ENCODE measurements around the gene PLLP.

The PLLP gene

DNA sequence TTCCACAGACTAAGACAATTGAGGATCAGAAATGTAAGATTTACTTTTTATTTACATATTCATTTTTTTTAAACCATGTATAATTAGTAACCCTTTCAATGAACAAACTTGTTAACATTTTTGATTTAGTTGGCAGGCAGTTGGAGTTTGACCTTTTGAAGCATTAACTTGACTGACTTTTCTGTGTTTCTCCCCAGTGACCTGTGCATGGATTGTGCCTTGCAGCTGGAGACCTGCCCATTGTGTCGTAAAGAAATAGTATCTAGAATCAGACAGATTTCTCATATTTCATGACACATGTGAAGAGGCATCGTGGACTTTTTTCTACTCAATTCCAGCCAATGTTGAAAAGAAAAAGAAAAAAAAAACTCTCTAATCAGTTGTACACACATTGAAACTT lies 45.8 kb downstream of the PLLP start:
- no CpG with 5 or more reads among the region's 2 CpGs for WGBS (ENCODE audit: insufficient coverage, insufficient read length)
- DNase-seq (ENCODE audit: low read depth, low spot score) = no peak
- no peaks in the 10 kb centered on the region for H3K4me1 ChIP-seq (ENCODE audit: control insufficient read depth, insufficient read depth, low read length)
- H3K27ac ChIP-seq (ENCODE audit: low read length) = no peak overlapping the region
- H3K4me3 ChIP-seq (ENCODE audit: low read length) = no peak overlapping the region
- H3K27me3 ChIP-seq (ENCODE audit: control insufficient read depth, insufficient read depth, low read length) = no peaks in the 10 kb centered on the region
- peaks cover 2% of the 10 kb centered on the region; the same call in 1 of the 2 replicates for H3K36me3 ChIP-seq (ENCODE audit: control insufficient read depth, insufficient read depth, low read length)
- H3K9me3 ChIP-seq (ENCODE audit: control insufficient read depth, insufficient read depth, low read length) = no peaks in the 10 kb centered on the region

DNA sequence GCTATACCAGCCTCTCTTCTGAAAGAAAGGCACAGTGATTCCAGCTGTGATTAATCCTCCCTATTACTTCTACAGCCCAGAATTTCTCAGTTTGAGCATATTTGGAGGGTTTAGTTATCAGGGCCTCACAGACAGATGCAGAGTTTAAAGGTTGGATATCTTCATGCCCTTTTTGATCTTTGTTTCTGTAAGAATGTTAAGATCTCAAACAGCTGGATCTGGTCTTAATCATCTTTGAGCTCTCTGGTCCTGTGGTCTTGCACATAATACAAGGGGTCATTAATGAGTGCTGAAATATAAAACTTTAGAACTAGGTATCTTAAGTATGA lies 48.5 kb downstream of the PLLP start:
- no peak for DNase-seq (ENCODE audit: low read depth, low spot score)
- no peak overlapping the region for H3K4me3 ChIP-seq (ENCODE audit: low read length)
- no peaks in the 10 kb centered on the region for H3K9me3 ChIP-seq (ENCODE audit: control insufficient read depth, insufficient read depth, low read length)
- no peaks in the 10 kb centered on the region for H3K27me3 ChIP-seq (ENCODE audit: control insufficient read depth, insufficient read depth, low read length)
- H3K4me1 ChIP-seq (ENCODE audit: control insufficient read depth, insufficient read depth, low read length) = no peaks in the 10 kb centered on the region
- no peak overlapping the region for H3K27ac ChIP-seq (ENCODE audit: low read length)
- peaks cover 6% of the 10 kb centered on the region; the same call in 1 of the 2 replicates for H3K36me3 ChIP-seq (ENCODE audit: control insufficient read depth, insufficient read depth, low read length)

DNA sequence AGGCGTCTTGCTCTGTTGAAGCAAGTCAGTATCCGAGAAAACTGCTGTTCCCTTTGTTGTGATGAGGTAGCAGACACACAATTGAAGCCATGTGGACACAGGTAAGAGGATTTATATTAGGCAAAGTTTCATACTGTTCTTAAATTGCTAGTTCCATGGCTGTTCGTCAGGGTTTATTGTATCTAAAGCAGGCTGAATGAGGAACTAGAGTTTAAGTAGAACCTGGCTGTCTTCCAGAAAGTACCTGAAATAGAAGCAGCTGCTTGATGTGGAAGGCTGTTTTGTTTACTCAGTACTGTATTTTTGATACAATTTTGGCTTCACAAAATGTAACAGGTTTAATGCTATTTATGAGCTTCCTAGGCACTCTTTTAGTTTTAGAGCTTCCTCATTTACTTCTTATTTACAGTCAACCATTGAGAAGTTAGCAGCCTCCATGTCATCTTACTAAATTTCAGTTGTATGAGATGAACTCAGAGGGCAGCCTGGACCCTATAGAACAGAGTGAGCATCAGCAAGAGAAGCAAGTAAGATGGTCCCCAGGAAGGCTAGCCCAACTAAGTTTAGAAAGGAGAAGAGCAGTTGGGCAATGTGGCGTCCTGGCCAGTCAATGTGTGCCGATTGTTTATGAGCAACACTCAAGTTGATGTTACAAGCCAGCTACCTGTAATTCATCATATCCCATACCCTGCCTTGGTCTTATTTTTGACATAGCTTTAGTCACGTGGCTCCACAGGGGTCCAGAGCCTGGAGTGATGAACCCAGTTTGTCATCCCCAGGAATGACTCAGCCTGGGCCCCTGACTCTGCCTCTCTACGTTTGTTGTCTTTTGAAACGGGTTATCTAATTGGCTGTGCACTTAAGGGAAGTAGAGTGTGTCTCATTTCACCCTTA lies 49.1 kb downstream of the PLLP start:
- no CpG with 5 or more reads among the region's 8 CpGs for WGBS (ENCODE audit: insufficient coverage, insufficient read length)
- no peak overlapping the region for H3K27ac ChIP-seq (ENCODE audit: low read length)
- no peaks in the 10 kb centered on the region for H3K4me1 ChIP-seq (ENCODE audit: control insufficient read depth, insufficient read depth, low read length)
- no peaks in the 10 kb centered on the region for H3K9me3 ChIP-seq (ENCODE audit: control insufficient read depth, insufficient read depth, low read length)
- H3K27me3 ChIP-seq (ENCODE audit: control insufficient read depth, insufficient read depth, low read length) = no peaks in the 10 kb centered on the region
- no peak overlapping the region for H3K4me3 ChIP-seq (ENCODE audit: low read length)
- no peak for DNase-seq (ENCODE audit: low read depth, low spot score)
- H3K36me3 ChIP-seq (ENCODE audit: control insufficient read depth, insufficient read depth, low read length) = peaks cover 6% of the 10 kb centered on the region; the same call in 1 of the 2 replicates

DNA sequence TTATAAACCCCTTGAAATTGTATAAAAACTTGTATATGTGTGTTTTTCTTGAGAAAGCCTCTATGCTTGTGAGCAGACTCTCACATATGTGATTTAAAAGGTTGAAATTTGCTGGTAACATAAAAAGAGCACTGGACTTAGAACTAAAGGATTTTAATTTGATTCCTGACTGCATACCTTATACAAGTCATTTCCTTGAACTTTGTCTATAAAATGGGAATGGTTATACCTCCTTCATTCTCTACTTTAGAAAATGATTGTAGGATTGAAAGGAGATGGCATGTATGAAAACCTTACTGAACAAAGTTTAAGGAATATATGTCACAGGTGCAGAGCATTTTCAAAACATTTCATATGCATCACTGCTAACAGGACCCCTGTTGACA lies 49.8 kb downstream of the PLLP start:
- H3K4me3 ChIP-seq (ENCODE audit: low read length) = no peak overlapping the region
- H3K9me3 ChIP-seq (ENCODE audit: control insufficient read depth, insufficient read depth, low read length) = no peaks in the 10 kb centered on the region
- H3K4me1 ChIP-seq (ENCODE audit: control insufficient read depth, insufficient read depth, low read length) = no peaks in the 10 kb centered on the region
- H3K36me3 ChIP-seq (ENCODE audit: control insufficient read depth, insufficient read depth, low read length) = peaks cover 6% of the 10 kb centered on the region; the same call in 1 of the 2 replicates
- DNase-seq (ENCODE audit: low read depth, low spot score) = no peak
- H3K27ac ChIP-seq (ENCODE audit: low read length) = no peak overlapping the region
- H3K27me3 ChIP-seq (ENCODE audit: control insufficient read depth, insufficient read depth, low read length) = no peaks in the 10 kb centered on the region

DNA sequence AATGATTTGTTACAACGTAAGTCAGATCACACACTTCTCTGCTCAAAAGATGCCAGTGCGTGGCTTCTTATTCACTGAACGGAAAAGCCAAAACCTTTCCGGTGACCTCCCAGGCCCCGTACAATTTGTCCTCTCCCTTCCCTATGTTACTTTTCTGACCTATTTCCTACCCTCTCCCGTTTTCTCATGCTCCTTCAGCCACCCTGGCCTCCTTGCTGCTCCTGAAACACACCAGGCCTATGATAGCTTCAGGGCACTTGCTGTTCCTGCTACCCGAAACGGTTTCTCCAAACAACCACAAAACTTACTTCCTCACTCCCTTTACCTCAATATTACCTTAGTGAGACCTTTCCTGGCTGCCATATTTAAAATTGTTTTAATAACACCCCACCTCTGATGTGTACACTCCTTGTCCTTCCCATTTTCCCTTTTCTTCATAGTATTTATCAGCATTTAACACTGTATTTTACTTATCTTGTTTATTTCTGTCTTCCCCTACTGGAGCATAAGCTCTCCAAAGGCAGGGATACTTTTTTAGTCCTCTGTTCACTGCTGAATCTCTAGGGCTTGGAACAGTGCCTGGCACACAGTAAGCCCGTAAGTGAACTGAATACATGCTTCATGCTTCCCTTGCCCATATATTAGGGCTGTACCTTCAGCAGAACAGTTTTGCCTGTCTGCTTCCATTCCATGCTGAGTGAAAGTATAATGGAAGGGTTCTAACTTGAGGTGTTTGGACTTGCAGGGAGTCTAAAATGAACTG lies 50.3 kb downstream of the PLLP start:
- no CpG with 5 or more reads among the region's 9 CpGs for WGBS (ENCODE audit: insufficient coverage, insufficient read length)
- peaks cover 6% of the 10 kb centered on the region; the same call in 1 of the 2 replicates for H3K36me3 ChIP-seq (ENCODE audit: control insufficient read depth, insufficient read depth, low read length)
- no peak for DNase-seq (ENCODE audit: low read depth, low spot score)
- H3K4me3 ChIP-seq (ENCODE audit: low read length) = no peak overlapping the region
- H3K9me3 ChIP-seq (ENCODE audit: control insufficient read depth, insufficient read depth, low read length) = no peaks in the 10 kb centered on the region
- H3K27me3 ChIP-seq (ENCODE audit: control insufficient read depth, insufficient read depth, low read length) = no peaks in the 10 kb centered on the region
- no peaks in the 10 kb centered on the region for H3K4me1 ChIP-seq (ENCODE audit: control insufficient read depth, insufficient read depth, low read length)
- H3K27ac ChIP-seq (ENCODE audit: low read length) = no peak overlapping the region

DNA sequence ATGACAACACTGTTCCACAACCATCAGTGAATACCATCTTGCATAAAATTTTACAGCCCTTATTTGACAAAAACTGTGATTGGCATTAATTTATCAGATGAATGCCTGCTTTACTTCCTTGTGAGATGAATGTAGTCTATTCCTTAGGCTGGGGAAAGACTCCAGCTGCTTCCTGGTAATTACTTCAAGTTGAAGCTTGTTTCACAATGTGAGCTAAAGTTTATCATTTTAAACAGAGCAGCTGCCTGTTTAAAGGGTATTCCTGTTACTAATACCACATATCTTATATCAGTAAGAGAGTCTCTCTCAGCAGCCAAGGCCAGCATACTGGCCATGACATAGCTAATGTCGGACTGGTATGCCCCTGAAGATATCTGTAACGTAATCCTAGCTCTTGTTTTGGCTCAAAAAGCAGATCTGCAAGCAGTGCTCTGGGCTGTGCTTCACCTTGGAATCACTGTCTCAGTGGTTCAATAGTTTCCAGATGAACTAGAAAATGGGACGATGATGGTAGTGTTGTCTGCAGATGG lies 52.6 kb downstream of the PLLP start:
- WGBS (ENCODE audit: insufficient coverage, insufficient read length) = no CpG with 5 or more reads among the region's 3 CpGs
- H3K27ac ChIP-seq (ENCODE audit: low read length) = no peak overlapping the region
- H3K4me1 ChIP-seq (ENCODE audit: control insufficient read depth, insufficient read depth, low read length) = no peaks in the 10 kb centered on the region
- no peaks in the 10 kb centered on the region for H3K9me3 ChIP-seq (ENCODE audit: control insufficient read depth, insufficient read depth, low read length)
- peaks cover 9% of the 10 kb centered on the region; the same call in 1 of the 2 replicates for H3K36me3 ChIP-seq (ENCODE audit: control insufficient read depth, insufficient read depth, low read length)
- 0 out of 2 replicates have a peak, but pooled peaks cover 1% of the 10 kb centered on the region for H3K27me3 ChIP-seq (ENCODE audit: control insufficient read depth, insufficient read depth, low read length)
- DNase-seq (ENCODE audit: low read depth, low spot score) = no peak
- no peak overlapping the region for H3K4me3 ChIP-seq (ENCODE audit: low read length)

DNA sequence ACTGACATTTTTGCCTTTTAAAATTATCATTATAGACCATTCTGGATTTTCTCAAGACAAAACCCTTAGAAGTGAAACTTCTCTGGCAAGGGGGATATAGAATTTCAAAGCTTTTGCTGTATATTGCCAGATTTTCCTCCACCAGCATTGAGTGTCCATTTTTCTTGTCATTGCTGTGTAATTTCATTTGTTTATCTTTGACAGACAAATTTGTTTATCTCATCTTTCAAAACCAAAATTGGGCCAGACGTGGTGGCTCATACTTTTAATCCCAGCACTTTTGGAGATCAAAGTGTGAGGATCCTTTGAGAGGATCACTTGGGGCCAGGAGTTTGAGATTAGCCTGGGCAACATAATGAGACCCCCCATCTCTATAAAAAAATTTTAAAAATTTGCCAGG lies 55.4 kb downstream of the PLLP start:
- no peaks in the 10 kb centered on the region for H3K4me1 ChIP-seq (ENCODE audit: control insufficient read depth, insufficient read depth, low read length)
- peaks cover 9% of the 10 kb centered on the region; the same call in 1 of the 2 replicates for H3K36me3 ChIP-seq (ENCODE audit: control insufficient read depth, insufficient read depth, low read length)
- H3K4me3 ChIP-seq (ENCODE audit: low read length) = no peak overlapping the region
- 0 out of 2 replicates have a peak, but pooled peaks cover 1% of the 10 kb centered on the region for H3K27me3 ChIP-seq (ENCODE audit: control insufficient read depth, insufficient read depth, low read length)
- no peak overlapping the region for H3K27ac ChIP-seq (ENCODE audit: low read length)
- no CpG with 5 or more reads among the region's 1 CpG for WGBS (ENCODE audit: insufficient coverage, insufficient read length)
- DNase-seq (ENCODE audit: low read depth, low spot score) = no peak
- no peaks in the 10 kb centered on the region for H3K9me3 ChIP-seq (ENCODE audit: control insufficient read depth, insufficient read depth, low read length)

DNA sequence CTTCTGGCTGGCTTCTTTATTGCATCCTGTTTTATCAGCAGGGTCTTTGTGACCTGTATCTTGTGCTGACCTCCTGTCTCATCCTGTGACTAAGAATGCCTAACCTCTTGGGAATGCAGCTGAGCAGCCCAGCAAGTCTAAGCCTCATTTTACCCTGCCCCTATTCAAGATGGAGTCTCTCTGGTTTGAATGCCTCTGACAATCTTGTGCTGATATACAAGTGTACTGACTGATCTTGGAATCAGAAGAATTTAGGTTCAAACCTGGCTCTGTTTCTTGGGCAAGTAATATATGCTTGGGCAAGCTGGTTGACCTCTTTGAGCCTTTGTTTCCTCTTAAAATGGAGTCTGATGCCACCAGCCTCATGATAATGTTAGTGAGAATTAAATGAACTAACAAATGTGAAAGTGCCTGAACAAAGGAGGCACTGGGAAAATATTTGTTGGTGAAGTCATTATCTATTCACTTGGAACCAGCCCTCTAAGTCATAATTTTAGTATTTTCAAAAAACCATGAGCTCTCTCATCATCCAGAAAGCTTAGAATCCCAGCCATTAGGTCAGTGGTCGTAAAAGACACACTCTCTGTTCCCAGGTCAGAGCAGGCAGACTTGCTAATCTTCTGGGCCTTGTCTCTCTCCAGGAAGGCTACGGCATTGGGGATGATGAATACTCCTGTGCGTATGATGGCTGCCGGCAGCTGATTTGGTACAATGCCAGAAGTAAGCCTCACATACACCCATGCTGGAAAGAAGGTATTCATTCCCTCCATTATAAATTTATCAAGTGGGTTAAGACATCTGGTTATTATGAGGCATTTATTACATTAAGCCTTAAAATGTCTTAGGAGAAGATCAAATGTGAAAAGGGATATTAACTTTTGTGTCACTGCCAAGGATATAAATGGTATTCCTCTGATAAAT lies 57.5 kb downstream of the PLLP start:
- DNase-seq (ENCODE audit: low read depth, low spot score) = no peak
- Histone ChIP-seq H3K36me3 (ENCODE audit: control insufficient read depth, insufficient read depth, low read length) (peaks cover 4% of the 10 kb centered on the region; the same call in 1 of the 2 replicates), H3K4me1 (ENCODE audit: control insufficient read depth, insufficient read depth, low read length) (no peaks in the 10 kb centered on the region), H3K27me3 (ENCODE audit: control insufficient read depth, insufficient read depth, low read length) (0 out of 2 replicates have a peak, but pooled peaks cover 1% of the 10 kb centered on the region), H3K9me3 (ENCODE audit: control insufficient read depth, insufficient read depth, low read length) (no peaks in the 10 kb centered on the region), H3K4me3 (ENCODE audit: low read length) (no peak overlapping the region), H3K27ac (ENCODE audit: low read length) (no peak overlapping the region)
- no CpG with 5 or more reads among the region's 4 CpGs for WGBS (ENCODE audit: insufficient coverage, insufficient read length)

DNA sequence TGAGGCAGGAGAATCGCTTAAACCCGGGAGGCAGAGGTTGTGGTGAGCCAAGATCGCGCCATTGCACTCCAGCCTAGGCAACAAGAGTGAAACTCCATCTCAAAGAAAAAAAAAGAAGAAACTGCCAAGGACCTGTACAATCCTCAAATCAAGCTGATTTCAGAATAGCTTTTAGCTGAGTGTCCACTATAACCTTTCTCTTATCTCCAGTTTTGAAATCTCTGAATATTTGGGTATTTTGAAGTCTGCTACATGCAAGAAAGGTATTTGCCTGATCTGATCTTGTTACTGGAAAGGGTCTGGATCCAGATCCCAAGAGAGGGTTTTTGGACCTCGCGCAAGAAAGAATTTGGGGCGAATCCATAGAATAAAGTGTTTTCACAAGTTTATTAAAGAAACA lies 58.5 kb downstream of the PLLP start:
- Histone ChIP-seq H3K4me3 (ENCODE audit: low read length) (no peak overlapping the region), H3K27me3 (ENCODE audit: control insufficient read depth, insufficient read depth, low read length) (0 out of 2 replicates have a peak, but pooled peaks cover 1% of the 10 kb centered on the region), H3K36me3 (ENCODE audit: control insufficient read depth, insufficient read depth, low read length) (peaks cover 3% of the 10 kb centered on the region; the same call in 1 of the 2 replicates), H3K27ac (ENCODE audit: low read length) (no peak overlapping the region), H3K9me3 (ENCODE audit: control insufficient read depth, insufficient read depth, low read length) (no peaks in the 10 kb centered on the region), H3K4me1 (ENCODE audit: control insufficient read depth, insufficient read depth, low read length) (no peaks in the 10 kb centered on the region)
- WGBS (ENCODE audit: insufficient coverage, insufficient read length) = no CpG with 5 or more reads among the region's 7 CpGs
- DNase-seq (ENCODE audit: low read depth, low spot score) = no peak

Measured in iPS DF 6.9 (cell line).